Peyer's patch (tissue), 4 donors: Measurements from ENCODE around the gene TIMP1. TPM values are rescaled to one million over a fixed set of nuclear protein-coding genes. Genes with fewer than 3 reads are reported as not detected.

Source experiments
- DNase-seq, 3 donors: peaks; one replicate each; pipeline ENCODE4 v3.0.0-alpha.2; 2017 to 2019
- H3K27ac ChIP-seq, 4 donors: fragments of 200-600 bp; sonication (generic); one replicate each; pipeline ENCODE4 v1.5.1; 2016 to 2019
- H3K27me3 ChIP-seq, 2 donors: fragments of 200-600 bp; sonication (generic); one replicate each; pipeline ENCODE4 v1.5.1; 2019
- H3K36me3 ChIP-seq, 3 donors: fragments of 200-600 bp; sonication (generic); one replicate each; pipeline ENCODE4 v1.5.1; 2016 to 2019
- H3K4me1 ChIP-seq, 4 donors: fragments of 200-600 bp; sonication (generic); one replicate each; pipeline ENCODE4 v1.5.1; 2016 to 2019
- H3K4me3 ChIP-seq, 4 donors: fragments of 200-600 bp; sonication (generic); 1 replicate in 3 of 4; 2 replicates in 1 of 4; pipeline ENCODE4 v1.5.1; 2016 to 2019; ENCODE audit warnings: mild to moderate bottlenecking in 1 of 4
- H3K9me3 ChIP-seq, 4 donors: fragments of 200-600 bp; sonication (generic); one replicate each; pipeline ENCODE4 v1.5.1; 2016 to 2019; ENCODE audit warnings: mild to moderate bottlenecking in 1 of 4
- CTCF ChIP-seq, 6 experiments: fragments of 450-650 bp in 4 of 6; fragments of 200-600 bp in 2 of 6; sonication (generic) in 1 of 6; IDR thresholded peaks; one replicate each; pipeline ENCODE4 v1.5.1; 2017 to 2019; ENCODE audit warnings: antibody characterized with exemption in 6 of 6, mild to moderate bottlenecking in 3 of 6, moderate library complexity in 1 of 6
- POLR2A ChIP-seq, 2 donors: fragments of 450-650 bp; IDR thresholded peaks; one replicate each; pipeline ENCODE4 v1.5.1; 2017; ENCODE audit warnings: antibody characterized with exemption in 2 of 2, mild to moderate bottlenecking in 2 of 2, moderate library complexity in 2 of 2
- total RNA-seq, 4 donors: library from RNA; depleted of rRNA; stranded (reverse); fragments of >200 nt; gene quantifications; one replicate each; pipeline ENCODE4 v1.1.0, GENCODE V29; 2016

The TIMP1 gene
- total RNA-seq, 4 donors from 2014 or later = 22.5 to 80.0 (median 39.7) TPM

GRCh38 chrX:47579537-47579936 is 2.7 kb upstream of the TIMP1 start:
- no peak overlapping the region for H3K27ac ChIP-seq
- H3K27me3 ChIP-seq = no peaks in the 10 kb centered on the region
- no peaks in the 10 kb centered on the region for H3K36me3 ChIP-seq
- no peak for DNase-seq
- no peaks in the 10 kb centered on the region for H3K4me1 ChIP-seq
- H3K9me3 ChIP-seq = no peaks in the 10 kb centered on the region
- no peak overlapping the region for H3K4me3 ChIP-seq
- no peak for TF ChIP-seq CTCF (IDR thresholded peaks at IDR 0.05)
- TF ChIP-seq POLR2A (IDR thresholded peaks at IDR 0.05) = no peak

- peak overlapping the region in 1 of 4 donors; percentile 51 for H3K4me3 ChIP-seq
- H3K27me3 ChIP-seq = no peaks in the 10 kb centered on the region
- DNase-seq = no peak
- no peaks in the 10 kb centered on the region for H3K9me3 ChIP-seq
- no peaks in the 10 kb centered on the region for H3K36me3 ChIP-seq
- no peaks in the 10 kb centered on the region for H3K4me1 ChIP-seq
- peak overlapping the region in 2 of 4 donors; percentile 46 to 81 for H3K27ac ChIP-seq
- TF ChIP-seq POLR2A (IDR thresholded peaks at IDR 0.05) (no peak), CTCF (IDR thresholded peaks at IDR 0.05) (no peak)
Measured at GRCh38 chrX:47583240-47583861, 1.1 kb downstream of the TIMP1 start.

GRCh38 chrX:47584714-47585113 is 2.5 kb downstream of the TIMP1 start:
- no peak for DNase-seq
- Histone ChIP-seq H3K4me1 (no peaks in the 10 kb centered on the region), H3K4me3 (no peak overlapping the region), H3K36me3 (no peaks in the 10 kb centered on the region), H3K9me3 (no peaks in the 10 kb centered on the region), H3K27ac (no peak overlapping the region), H3K27me3 (no peaks in the 10 kb centered on the region)
- TF ChIP-seq POLR2A (IDR thresholded peaks at IDR 0.05) = no peak
- TF ChIP-seq CTCF (IDR thresholded peaks at IDR 0.05) = no peak

GRCh38 chrX:47585273-47585672 is 3.0 kb downstream of the TIMP1 start:
- no peak overlapping the region for H3K27ac ChIP-seq
- H3K36me3 ChIP-seq = no peaks in the 10 kb centered on the region
- H3K9me3 ChIP-seq = no peaks in the 10 kb centered on the region
- peak in 1 of 3 donors; percentile 40 for DNase-seq
- no peaks in the 10 kb centered on the region for H3K27me3 ChIP-seq
- H3K4me3 ChIP-seq = no peak overlapping the region
- TF ChIP-seq CTCF (IDR thresholded peaks at IDR 0.05) (no peak), POLR2A (IDR thresholded peaks at IDR 0.05) (no peak)
- no peaks in the 10 kb centered on the region for H3K4me1 ChIP-seq

- H3K27me3 ChIP-seq = no peaks in the 10 kb centered on the region
- H3K4me3 ChIP-seq = no peak overlapping the region
- H3K4me1 ChIP-seq = no peaks in the 10 kb centered on the region
- no peak for TF ChIP-seq POLR2A (IDR thresholded peaks at IDR 0.05)
- no peak for TF ChIP-seq CTCF (IDR thresholded peaks at IDR 0.05)
- H3K9me3 ChIP-seq = no peaks in the 10 kb centered on the region
- peak in 1 of 3 donors; percentile 36 for DNase-seq
- H3K36me3 ChIP-seq = no peaks in the 10 kb centered on the region
- no peak overlapping the region for H3K27ac ChIP-seq
Measured at GRCh38 chrX:47586043-47586787, 4.0 kb downstream of the TIMP1 start.
